NCI-H82 (cell line): ENCODE results near the gene TMEM41B.
"Not testable (repeated sequence)": the region's sequence is repeated elsewhere in the genome, so short reads cannot be mapped to it uniquely, and the experiment has no call there.

Experiments
- DNase-seq: peaks from one replicate; lab custom pipeline; 2025; lab: John Stamatoyannopoulos, UW

The TMEM41B gene

DNA sequence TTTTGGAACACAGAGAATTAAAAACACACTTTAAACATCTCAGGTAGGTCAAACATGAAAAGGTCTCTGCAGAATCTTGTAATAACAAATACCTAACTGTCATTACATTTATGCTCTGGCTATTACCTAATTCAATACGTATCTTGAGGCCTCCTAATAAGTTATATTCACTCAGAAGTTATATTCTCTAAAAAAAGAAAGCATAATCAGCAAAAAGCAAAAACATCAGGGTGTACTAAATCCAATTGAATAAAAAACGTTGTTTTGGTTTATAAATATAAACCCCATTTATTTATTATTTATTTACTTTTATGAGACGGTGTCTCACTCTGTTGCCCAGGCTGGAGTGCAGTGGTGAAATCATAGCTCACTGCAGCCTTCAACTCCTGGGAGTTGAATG is 10.2 kb downstream of the TMEM41B start:
- no peak for DNase-seq

GRCh38 chr11:9302448-9302847 is 11.9 kb downstream of the TMEM41B start:
- DNase-seq: no peak

- DNase-seq: no peak
Observed at GRCh38 chr11:9301720-9302119, 12.7 kb downstream of the TMEM41B start.

- DNase-seq: no peak
Observed at GRCh38 chr11:9293646-9294045, 20.7 kb downstream of the TMEM41B start.

DNA sequence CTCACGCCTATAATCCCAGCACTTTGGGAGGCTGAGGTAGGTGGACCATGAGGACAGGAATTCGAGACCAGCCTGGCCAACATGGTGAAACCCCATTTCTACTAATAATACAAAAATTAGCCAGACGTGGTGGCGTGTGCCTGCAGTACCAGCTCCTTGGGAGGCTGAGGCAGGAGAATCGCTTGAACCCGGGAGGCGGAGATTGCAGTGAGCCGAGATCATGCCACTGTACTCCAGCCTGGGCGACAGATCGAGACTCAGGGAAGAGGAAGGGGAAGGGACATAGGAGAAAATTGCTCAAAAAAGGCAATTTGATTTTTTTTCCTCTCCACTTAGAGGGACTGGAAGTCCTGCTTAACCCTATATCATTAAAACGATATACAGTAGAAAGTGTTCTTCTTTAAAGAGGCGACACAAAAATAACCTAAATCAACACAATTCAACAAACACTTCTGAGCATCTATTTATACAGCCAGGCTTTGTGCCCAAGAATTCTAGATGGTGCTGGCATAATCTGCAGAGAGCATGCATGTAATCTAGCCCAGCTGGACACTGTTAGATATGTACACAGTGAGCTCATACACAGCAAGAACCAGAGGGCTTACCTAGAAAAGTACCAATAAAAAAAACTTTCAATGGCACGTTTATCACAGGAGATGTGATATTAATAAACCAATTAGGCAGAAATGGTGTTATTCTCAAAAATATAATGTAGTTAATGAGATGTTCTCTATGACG is 28.4 kb downstream of the TMEM41B start:
- DNase-seq: no peak

- DNase-seq: peak; percentile 54
Observed at GRCh38 chr11:9280655-9281301, 33.6 kb downstream of the TMEM41B start.

DNA sequence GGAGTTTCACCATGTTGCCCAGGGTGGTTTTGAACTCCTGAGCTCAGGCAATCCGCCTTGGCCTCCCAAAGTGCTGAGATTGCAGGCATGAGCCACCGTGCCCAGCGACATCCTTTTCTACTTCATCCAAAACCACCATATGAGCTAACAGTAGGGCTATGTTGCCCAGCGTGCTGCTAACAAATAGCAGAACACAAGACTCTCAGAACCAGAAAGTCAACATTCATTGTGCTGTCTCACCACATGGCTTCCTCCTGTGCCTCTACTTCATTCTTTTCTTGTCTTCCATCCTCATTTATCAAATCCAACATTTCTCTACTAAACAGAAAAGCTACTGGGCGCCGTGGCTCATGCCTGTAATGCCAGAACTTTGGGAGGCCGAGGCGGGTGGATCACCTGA is 37.2 kb downstream of the TMEM41B start:
- DNase-seq: no peak

- DNase-seq: peak; percentile 26
Observed at GRCh38 chr11:9276571-9276970, 37.8 kb downstream of the TMEM41B start.

- DNase-seq: no peak
Observed at GRCh38 chr11:9274499-9275258, 39.7 kb downstream of the TMEM41B start.

DNA sequence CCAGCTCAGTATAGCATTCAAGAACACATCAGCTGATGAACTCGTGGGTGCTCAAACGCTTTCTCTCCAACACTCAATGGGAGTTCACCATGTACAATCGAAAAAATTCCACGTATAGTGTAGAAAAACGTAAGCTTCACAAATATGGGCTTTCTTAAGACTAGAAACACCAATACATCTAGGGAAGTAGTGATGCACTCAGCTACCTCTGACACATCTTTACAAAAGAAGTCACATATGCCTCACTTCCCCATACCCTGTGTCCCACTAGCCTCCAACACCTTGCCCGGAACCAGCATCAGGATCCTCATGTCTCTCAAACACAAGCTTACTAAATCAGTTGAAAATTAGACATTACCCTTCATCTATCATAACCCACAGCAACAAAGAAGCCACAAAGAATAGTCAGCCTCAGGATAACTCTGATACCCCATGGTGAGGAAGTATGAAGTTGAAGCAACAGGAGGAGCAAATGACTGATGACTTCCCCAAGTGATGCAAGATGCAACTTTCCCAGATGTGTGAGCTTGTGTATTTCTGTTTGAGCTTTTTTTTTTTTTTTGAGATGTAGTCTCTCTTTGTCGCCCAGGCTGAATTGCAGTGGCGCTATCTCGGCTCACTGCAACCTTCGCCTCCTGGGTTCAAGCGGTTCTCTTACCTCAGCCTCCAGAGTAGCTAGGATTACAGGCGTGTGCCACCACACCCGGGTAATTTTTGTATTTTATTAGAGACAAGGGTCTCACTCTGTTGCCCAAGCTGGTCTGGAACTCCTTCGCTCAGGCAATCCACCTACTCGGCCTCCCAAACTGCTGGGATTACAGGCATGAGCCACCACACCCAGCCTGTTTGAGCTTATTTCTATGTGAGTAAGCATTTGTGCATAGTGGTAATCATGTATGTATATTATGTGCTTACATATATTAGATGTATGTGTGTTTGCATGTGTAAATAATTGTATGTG is 40.7 kb downstream of the TMEM41B start:
- no peak for DNase-seq

- no peak for DNase-seq
Observed at GRCh38 chr11:9269492-9270013, 44.8 kb downstream of the TMEM41B start.

GRCh38 chr11:9267680-9268079 is 46.7 kb downstream of the TMEM41B start:
- DNase-seq: no peak

GRCh38 chr11:9266926-9267325 is 47.5 kb downstream of the TMEM41B start:
- no peak for DNase-seq

GRCh38 chr11:9266132-9266736 is 48.2 kb downstream of the TMEM41B start:
- no peak for DNase-seq

DNA sequence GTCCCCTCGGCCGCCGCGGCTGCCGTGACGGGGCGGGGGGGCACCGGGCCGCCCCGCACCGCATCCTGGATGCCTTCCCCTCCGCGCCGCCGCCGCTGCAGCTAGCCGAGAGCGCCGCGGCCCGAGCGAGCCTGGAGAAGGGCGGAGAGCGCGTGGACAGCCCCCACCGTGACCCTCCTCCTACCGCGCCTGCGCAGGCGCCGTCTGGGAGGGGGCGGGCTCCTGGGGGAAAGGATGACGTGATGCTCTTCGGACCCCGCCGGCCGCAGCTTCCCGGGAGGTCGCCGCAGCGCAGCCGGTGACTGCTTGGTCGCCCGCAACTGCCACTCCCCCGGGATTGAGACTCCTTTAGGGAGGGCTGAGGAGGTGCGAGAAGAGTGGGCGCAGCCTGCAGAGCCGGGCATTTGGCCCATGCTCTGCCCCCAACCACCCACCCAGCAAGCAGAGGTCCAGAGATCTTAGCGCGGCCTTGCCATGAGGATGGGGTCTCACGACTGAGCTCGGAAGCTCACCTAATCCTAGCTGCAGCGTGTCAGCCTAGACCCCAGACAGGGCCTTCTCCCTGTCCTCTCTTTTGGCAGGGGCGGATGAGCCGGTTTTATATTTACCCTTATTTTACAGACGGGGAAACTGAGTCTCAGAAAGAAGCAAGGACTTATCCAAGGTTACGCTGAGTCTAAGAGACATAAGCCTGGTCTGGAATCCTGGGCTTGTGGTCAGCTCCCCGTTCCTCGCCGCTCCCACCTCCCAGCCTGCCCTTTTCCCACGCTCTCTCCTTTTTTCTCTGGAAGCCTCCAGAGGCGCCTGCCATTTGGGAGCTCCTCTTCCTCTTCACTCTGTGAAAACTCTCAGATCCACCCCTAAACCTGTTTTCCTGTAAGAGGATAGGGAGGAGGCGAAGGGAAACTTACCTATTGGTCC is 48.9 kb downstream of the TMEM41B start, which contains the start of gene DENND5A:
DENND5A (minus strand) TSS at position 140 of the 921 bp plus-strand sequence. CDS start 281 bp downstream, outside the sequence.
- DNase-seq: peak; percentile 90

DNA sequence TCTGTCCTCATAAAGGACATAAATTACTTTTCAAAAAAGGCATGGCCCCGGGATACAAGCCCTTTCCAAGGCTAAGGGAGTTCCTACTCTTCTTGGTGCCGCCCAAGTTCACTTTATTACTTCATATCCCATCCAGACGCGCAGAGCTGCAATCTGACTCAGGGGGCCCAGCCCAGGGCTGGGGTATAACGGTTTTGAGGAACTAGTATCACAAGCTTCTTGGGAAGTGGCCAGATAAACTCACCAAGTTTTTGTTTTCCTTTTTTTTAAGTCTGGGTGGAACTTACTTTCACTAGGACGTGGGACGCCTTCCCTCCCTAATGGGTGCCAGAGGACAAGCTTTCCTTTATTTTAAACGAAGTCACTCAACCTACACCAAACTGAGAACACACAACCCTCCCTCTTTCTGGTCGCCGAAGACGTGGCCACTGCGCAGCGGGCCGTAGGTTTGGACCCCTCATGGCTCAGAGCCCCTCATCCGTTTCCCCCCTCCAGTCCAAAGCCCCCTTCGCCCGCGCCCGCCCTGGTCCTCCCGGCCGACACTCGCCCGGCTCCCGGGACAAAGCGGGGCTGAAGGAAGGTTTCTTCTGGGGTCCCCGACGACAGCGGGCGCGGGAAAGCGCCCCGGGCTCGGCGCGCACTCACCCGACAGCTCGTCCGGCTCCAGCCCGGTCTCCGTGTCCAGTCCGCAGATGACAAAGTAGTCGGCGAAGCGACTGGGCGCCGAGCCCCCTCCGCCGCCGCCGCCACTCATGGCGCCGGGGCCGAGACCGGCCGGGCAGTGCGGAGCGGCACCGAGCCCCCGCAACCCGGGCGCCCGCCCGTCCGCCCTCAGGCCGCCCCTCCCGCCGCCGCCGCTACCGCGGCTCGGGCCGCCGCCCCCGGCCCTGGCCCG is 49.8 kb downstream of the TMEM41B start:
- peak; percentile 39 for DNase-seq

DNA sequence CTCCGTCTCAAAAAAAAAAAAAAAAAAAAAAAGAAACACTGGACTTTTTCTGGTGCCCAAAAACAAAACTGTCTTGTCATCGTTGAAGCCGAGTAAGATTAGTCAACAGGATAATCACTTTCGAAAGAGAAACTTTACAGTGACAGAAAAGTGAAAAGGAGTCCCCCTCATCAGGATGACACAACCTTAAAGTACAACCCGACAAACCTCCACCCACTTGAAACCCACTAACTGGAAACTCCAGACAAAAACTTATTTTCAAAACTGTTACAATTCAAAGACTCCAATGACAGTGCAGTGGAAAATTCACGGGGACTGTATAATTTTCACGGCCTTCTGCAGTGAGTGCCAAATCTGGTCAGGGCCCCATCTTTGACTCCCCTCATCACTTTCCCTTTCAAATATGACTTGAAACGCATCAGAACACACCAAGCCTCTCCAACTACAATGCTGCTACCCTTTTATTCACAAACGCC is 50.5 kb downstream of the TMEM41B start:
- DNase-seq: no peak

- DNase-seq: not testable (repeated sequence)
Observed at GRCh38 chr11:9260838-9261146, 53.6 kb downstream of the TMEM41B start.
